Endothelial cell of umbilical vein (primary cell): ENCODE measurements around the gene BORCS6.

Experiments
- CTCF ChIP-seq, 2 donors: IDR thresholded peaks; 1 replicate in 1 of 2; 2 replicates in 1 of 2; pipeline ENCODE4 v1.5.1; 2011; ENCODE audit warnings: low read length in 2 of 2, mild to moderate bottlenecking in 2 of 2, moderate library complexity in 2 of 2, control low read depth in 1 of 2, inconsistent platforms in 1 of 2, low read depth in 1 of 2; ENCODE audit not compliant: insufficient read depth in 1 of 2; ENCODE audit errors: extremely low read depth in 1 of 2
- MAX ChIP-seq: IDR thresholded peaks from 2 replicates; pipeline ENCODE4 v1.6.1; 2011; ENCODE audit not compliant: insufficient read depth, insufficient read length

GRCh38 chr17:8163978-8164814 is 25.8 kb downstream of the BORCS6 start:
- TF ChIP-seq CTCF (IDR thresholded peaks at IDR 0.05; ENCODE audit: extremely low read depth in 1 of 2, insufficient read depth in 1 of 2, low read depth in 1 of 2, low read length in 2 of 2), result no peak
- TF ChIP-seq MAX, result no peak
